HepG2 (cell line): ENCODE results near the gene KIF24. TPM values are rescaled to one million over a fixed set of nuclear protein-coding genes. Genes with fewer than 3 reads are reported as not detected.
A peak's percentile ranks its signal among the peaks of the same experiment; 100 is the strongest.

ENCODE experiments used
- ATAC-seq: fragments of 200-7000 bp; cut with Tn5 transposase; 3 replicates; pipeline ENCODE4 v1.9.1; 2020; ENCODE audit warnings: mild to moderate bottlenecking, moderate library complexity
- BruUV-seq: library from RNA; stranded (reverse); fragments of 400-500 nt; replicated peaks from 2 replicates; lab custom pipeline; 2021; lab: Mats Ljungman, UMichigan
- CTCF ChIA-PET: fragments of 300-600 bp; formaldehyde crosslinking; extraction: SDS; loops from one replicate; lab custom pipeline; 2021; ENCODE audit warnings: low total read pairs, inconsistent platforms, low intra/inter-chr PET ratio; lab: Yijun Ruan, JAX
- POLR2A ChIA-PET: fragments of 350-600 bp; sonication (Branson Sonifier 250); formaldehyde crosslinking; loops from one replicate; lab custom pipeline; 2020; ENCODE audit warnings: antibody characterized with exemption, inconsistent platforms; lab: Yijun Ruan, JAX
- DNase-seq: peaks from one replicate; pipeline ENCODE4 v3.0.0-alpha.2; 2015; ENCODE audit warnings: low spot score
- FAIRE-seq: peaks from 3 replicates; lab custom pipeline; 2011; peaks lifted over from hg19 to GRCh38; lab: Jason Lieb, UNC
- H2AFZ ChIP-seq: one replicate; pipeline ENCODE4 v1.6.1; 2011; ENCODE audit warnings: low read length, inconsistent platforms
- H3K27ac ChIP-seq: fragments of 300-600 bp; 3 replicates; pipeline ENCODE4 v1.8.0; 2011; ENCODE audit warnings: mixed run types, mild to moderate bottlenecking, mixed read lengths, low read length, inconsistent platforms; ENCODE audit not compliant: insufficient read depth; ENCODE audit errors: extremely low read length
- H3K27me3 ChIP-seq, 2 experiments: fragments of 200-600 bp in 1 of 2; 2 replicates in 1 of 2; 3 replicates in 1 of 2; pipeline versions ENCODE4 v1.6.0 to v1.8.0; 2011; ENCODE audit warnings: low read length in 2 of 2, mild to moderate bottlenecking in 2 of 2, moderate library complexity in 2 of 2, inconsistent platforms in 1 of 2; ENCODE audit not compliant: insufficient read depth in 2 of 2, control insufficient read depth in 1 of 2
- H3K36me3 ChIP-seq, 2 experiments: fragments of 200-600 bp in 1 of 2; replicated peaks in 1 of 2; 2 replicates in 1 of 2; 3 replicates in 1 of 2; pipeline versions ENCODE4 v1.5.1 to v1.8.0; 2011; ENCODE audit warnings: low read length in 2 of 2, inconsistent platforms in 1 of 2; ENCODE audit not compliant: insufficient read depth in 2 of 2, control insufficient read depth in 1 of 2
- H3K4me1 ChIP-seq: 2 replicates; pipeline ENCODE4 v1.5.1; 2012; ENCODE audit warnings: low read length, inconsistent platforms; ENCODE audit not compliant: insufficient read depth
- H3K4me2 ChIP-seq: 2 replicates; pipeline ENCODE4 v1.6.0; 2011; ENCODE audit warnings: low read depth, low read length, inconsistent platforms
- H3K4me3 ChIP-seq, 3 experiments: fragments of 200-600 bp in 1 of 3; sonication (generic), shearing (Covaris generic) in 1 of 3; replicated peaks in 1 of 3; 2 replicates each; pipeline ENCODE4 v1.5.1; 2011 to 2016; ENCODE audit warnings: low read length in 3 of 3, inconsistent platforms in 2 of 3, low read depth in 2 of 3, mild to moderate bottlenecking in 2 of 3, control low read depth in 1 of 3, mixed read lengths in 1 of 3; ENCODE audit not compliant: insufficient read depth in 1 of 3
- H3K79me2 ChIP-seq: one replicate; pipeline ENCODE4 v1.6.1; 2011; ENCODE audit warnings: low read length, inconsistent platforms; ENCODE audit not compliant: insufficient read depth
- H3K9ac ChIP-seq: 2 replicates; pipeline ENCODE4 v1.6.0; 2011; ENCODE audit warnings: mild to moderate bottlenecking, low read depth, low read length, inconsistent platforms; ENCODE audit not compliant: insufficient read depth
- H3K9me3 ChIP-seq: 2 replicates; pipeline ENCODE4 v1.5.1; 2012; ENCODE audit warnings: mild to moderate bottlenecking, low read length
- H4K20me1 ChIP-seq: 2 replicates; pipeline ENCODE4 v1.6.0; 2011; ENCODE audit warnings: inconsistent platforms, mild to moderate bottlenecking, low read length, moderate library complexity; ENCODE audit not compliant: insufficient read depth
- AGO2 ChIP-seq: fragments of 200-400 bp; formaldehyde crosslinking; optimal IDR thresholded peaks from 2 replicates; pipeline ENCODE3; 2017; ENCODE audit warnings: mild to moderate bottlenecking, low read depth, low read length, moderate library complexity
- HOXA3 ChIP-seq: sonication (generic); formaldehyde crosslinking; IDR thresholded peaks from 2 replicates; pipeline ENCODE4 v1.5.0; 2020; ENCODE audit warnings: missing genetic modification reagents
- MIER2 ChIP-seq: IDR thresholded peaks from 2 replicates; pipeline ENCODE4 v1.6.1; 2016; ENCODE audit warnings: missing biosample characterization, missing genetic modification reagents
- RBFOX2 ChIP-seq: fragments of 200-400 bp; formaldehyde crosslinking; IDR thresholded peaks from 2 replicates; pipeline ENCODE4 v1.6.1; 2017; ENCODE audit warnings: low read depth, mild to moderate bottlenecking, low read length
- RFXANK ChIP-seq: IDR thresholded peaks from 2 replicates; pipeline ENCODE4 v1.6.1; 2016
- ZBTB38 ChIP-seq: sonication (generic); formaldehyde crosslinking; IDR thresholded peaks from 2 replicates; pipeline ENCODE4 v1.5.1; 2020; ENCODE audit warnings: mild to moderate bottlenecking, missing genetic modification reagents
- ZC3H13 ChIP-seq: sonication (generic); formaldehyde crosslinking; IDR thresholded peaks from 2 replicates; pipeline ENCODE4 v1.8.1; 2023; ENCODE audit warnings: mild to moderate bottlenecking, missing genetic modification reagents, moderate library complexity
- WGBS: methylation state at CpG from one replicate; pipeline ENCODE4 v1.1.6; 2017; ENCODE audit warnings: low lambda C conversion rate; 5-methylcytosine and 5-hydroxymethylcytosine counted together
- in situ Hi-C: cut with HindIII; loops from 2 replicates; pipeline ENCODE4 v1.10.0; 2017; ENCODE audit warnings: low pct_unique_long_range_greater_than_20kb; ENCODE audit not compliant: extremely low pct_ligation_motif_present
- intact Hi-C: fragments of 100-400 bp; cut with micrococcal nuclease; formaldehyde crosslinking; loops from one replicate; pipeline ENCODE4 v1.10.0; 2022; ENCODE audit not compliant: unreplicated experiment
- polyA plus RNA-seq, 8 experiments: library from polyadenylated mRNA; depleted of rRNA in 3 of 8; stranded (reverse) in 7 of 8; unstranded in 1 of 8; fragments of >200 nt; fragmentation: Illumina TruSeq in 4 of 8; extraction: Trizol in 4 of 8; gene quantifications; 2 replicates each; pipeline versions ENCODE4 v1.2.1 to v1.2.3, GENCODE V29; 2011 to 2016; ENCODE audit warnings: low read depth in 4 of 8, missing spikeins in 1 of 8, mixed read lengths in 1 of 8; ENCODE audit not compliant: insufficient read depth in 1 of 8
- total RNA-seq, 5 experiments: library from RNA; depleted of rRNA; stranded (reverse); fragments of >200 nt; fragmentation: Illumina TruSeq; extraction: Trizol; gene quantifications; 2 replicates each; pipeline ENCODE4 v1.2.3, GENCODE V29; 2016; ENCODE audit warnings: low read depth in 1 of 5
- TF ChIP-seq, protein P1 (sequence below): sonication (generic); formaldehyde crosslinking; IDR thresholded peaks from 2 replicates; pipeline ENCODE4 v1.4.0; 2020; ENCODE audit warnings: missing genetic modification reagents; ENCODE audit errors: not compliant biosample characterization

KIF24 gene
- total and polyA plus RNA-seq, 2 of the 13 experiments (the other 11 are each of a cell fraction or from before 2014, with no cell fraction given), result 1.1 to 3.0 TPM

DNA sequence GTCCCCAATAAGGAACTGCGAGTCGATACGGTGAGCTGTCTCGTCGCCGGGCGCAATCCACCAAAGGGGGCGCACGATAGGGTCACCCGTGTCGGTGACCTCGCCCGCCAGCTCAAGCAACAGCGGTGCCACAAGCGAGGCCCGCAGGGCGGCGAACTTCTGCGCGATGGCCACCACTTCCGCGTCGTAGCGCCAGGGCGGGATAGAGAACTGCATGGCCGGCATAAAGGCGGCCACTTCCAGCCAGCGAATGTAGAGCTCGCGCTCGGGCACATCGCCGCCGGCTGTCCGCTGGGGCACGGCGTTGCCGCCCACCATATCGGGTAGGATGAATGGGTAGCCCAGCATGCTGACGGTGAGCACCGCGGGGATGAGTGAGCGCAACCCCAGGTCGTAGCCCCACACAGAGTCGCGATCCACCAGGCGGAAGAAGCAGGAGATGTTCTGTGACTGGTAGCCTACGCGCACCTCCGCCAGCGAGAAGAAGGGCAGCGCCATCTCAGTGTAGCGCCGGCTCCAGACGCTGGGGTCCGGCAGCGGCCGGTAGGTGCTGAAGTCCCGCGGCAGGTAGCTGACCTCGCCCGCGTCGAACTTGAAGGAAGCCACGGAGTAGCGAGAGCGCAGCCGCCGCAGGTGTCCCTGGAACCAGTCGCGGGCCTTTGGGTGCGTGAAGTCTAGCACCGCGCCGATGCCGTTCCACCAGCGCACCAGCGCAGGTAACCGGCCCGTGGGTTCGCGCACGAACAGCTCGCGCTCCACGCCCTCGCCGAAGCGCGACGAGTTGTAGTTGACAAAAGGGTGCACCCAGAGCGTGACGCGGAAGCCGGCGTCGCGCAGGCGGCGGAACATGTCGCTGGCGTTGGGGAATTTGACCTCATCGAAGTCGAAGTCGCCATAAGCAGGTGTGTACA, 42.2 kb upstream of the KIF24 start:
- H3K4me2 ChIP-seq, result no peak overlapping the region
- ChIA-PET CTCF (no interaction called here), POLR2A (no interaction called here)
- in situ Hi-C loops (no loop called here), intact Hi-C loops (no loop called here)
- FAIRE-seq (no peak), DNase-seq (no peak), ATAC-seq (no peak)
- H3K4me1 ChIP-seq, result peaks cover 38% of the 10 kb centered on the region
- H3K27ac ChIP-seq, result no peak overlapping the region
- H2AFZ ChIP-seq, result no peak overlapping the region
- H3K9me3 ChIP-seq, result peaks cover 6% of the 10 kb centered on the region; the same call in 1 of the 2 replicates
- WGBS, result over 99% methylated on average over 89 of the region's 105 CpGs
- TF ChIP-seq AGO2 (peak; percentile 71), MIER2 (CRISPR knock-in tag) (no peak), ZC3H13 (CRISPR knock-in tag) (peak; percentile 50; the same call in 1 of the 2 replicates), RBFOX2 (peak; percentile 67), HOXA3 (CRISPR knock-in tag) (peak; percentile 10; the same call in 1 of the 2 replicates), ZBTB38 (CRISPR knock-in tag) (peak; percentile 23; the same call in 1 of the 2 replicates), RFXANK (CRISPR knock-in tag) (no peak)
- TF ChIP-seq, protein P1, sequence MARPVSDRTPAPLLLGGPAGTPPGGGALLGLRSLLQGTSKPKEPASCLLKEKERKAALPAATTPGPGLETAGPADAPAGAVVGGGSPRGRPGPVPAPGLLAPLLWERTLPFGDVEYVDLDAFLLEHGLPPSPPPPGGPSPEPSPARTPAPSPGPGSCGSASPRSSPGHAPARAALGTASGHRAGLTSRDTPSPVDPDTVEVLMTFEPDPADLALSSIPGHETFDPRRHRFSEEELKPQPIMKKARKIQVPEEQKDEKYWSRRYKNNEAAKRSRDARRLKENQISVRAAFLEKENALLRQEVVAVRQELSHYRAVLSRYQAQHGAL, result no peak
- peaks cover 22 to 33% of the 10 kb centered on the region in 2 experiments for H3K36me3 ChIP-seq
- no peak overlapping the region for H3K4me3 ChIP-seq
- H3K79me2 ChIP-seq, result peaks cover 22% of the 10 kb centered on the region
- H4K20me1 ChIP-seq, result no peaks in the 10 kb centered on the region
- no TSS peak for BruUV-seq
- H3K27me3 ChIP-seq, result no peaks in the 10 kb centered on the region; a peak in 1 of 5 replicates
- H3K9ac ChIP-seq, result no peak overlapping the region
